Muscle of back (tissue), 11 donors: ENCODE results near the gene PSMB9. TPM values are rescaled to one million over a fixed set of nuclear protein-coding genes. Genes with fewer than 3 reads are reported as not detected.

Experiments
- DNase-seq, 3 donors: peaks; one replicate each; pipeline versions ENCODE4 v3.0.0 to v3.0.0-alpha.2; 2013
- polyA plus RNA-seq, 10 donors: library from polyadenylated mRNA; unstranded; fragments of 120-200 nt; gene quantifications; one replicate each; pipeline ENCODE4 v1.2.1, GENCODE V29; 2013; ENCODE audit not compliant: insufficient read length in 10 of 10

Gene PSMB9
- polyA plus RNA-seq, 10 donors = 2.9 to 8.8 (median 5.2) TPM

GRCh38 chr6:32894085-32895005, 40.4 kb downstream of the PSMB9 start:
- peak; percentile 93 to 98 (median 98) for DNase-seq

- peak in 1 of 3 donors; percentile 1 for DNase-seq
Measured at GRCh38 chr6:32895006-32895345, 41.0 kb downstream of the PSMB9 start.

- no peak for DNase-seq
Measured at GRCh38 chr6:32903952-32904351, 50.0 kb downstream of the PSMB9 start.

GRCh38 chr6:32905078-32905477, 51.1 kb downstream of the PSMB9 start:
- DNase-seq = no peak

- DNase-seq = peak in 1 of 3 donors; percentile 33
Measured at GRCh38 chr6:32906539-32906938, 52.5 kb downstream of the PSMB9 start.

GRCh38 chr6:32908897-32909296, 54.9 kb downstream of the PSMB9 start:
- no peak for DNase-seq

Other genes with a start within 250 kb of the PSMB9 start
- 1 to 10 TPM in 9 of 10 donors, under 1 TPM in 1; 0.89 to 6.0 (median 2.5) TPM for gene HLA-DQA1, start 216.8 kb upstream of the PSMB9 start, polyA plus RNA-seq
- 1 to 10 TPM in 9 of 10 donors, under 1 TPM in 1; 0.84 to 6.4 (median 2.3) TPM for gene HLA-DQB1, start 187.5 kb upstream of the PSMB9 start, polyA plus RNA-seq
- under 1 TPM in 6 of 10 donors, not detected in 4; 0.14 to 0.69 (median 0.53) TPM for gene HLA-DQA2, start 112.8 kb upstream of the PSMB9 start, polyA plus RNA-seq
- under 1 TPM in 6 of 10 donors, not detected in 4; 0.17 to 0.70 (median 0.32) TPM for gene HLA-DQB2, start 90.7 kb upstream of the PSMB9 start, polyA plus RNA-seq
- gene HLA-DOB, start 37.2 kb upstream of the PSMB9 start, polyA plus RNA-seq = under 1 TPM in 7 of 10 donors, not detected in 3; 0.15 to 0.61 (median 0.25) TPM
- gene TAP2, start 15.5 kb upstream of the PSMB9 start, polyA plus RNA-seq = 1 to 10 TPM; 3.5 to 8.5 (median 5.8) TPM
- 10 to 100 TPM; 12.0 to 20.3 (median 14.7) TPM for gene PSMB8, start 10.1 kb upstream of the PSMB9 start, polyA plus RNA-seq
- gene TAP1, start 488 bp upstream of the PSMB9 start, polyA plus RNA-seq = 10 to 100 TPM in 4 of 10 donors, 1 to 10 TPM in 6; 7.6 to 11.6 (median 9.9) TPM
- 1 to 10 TPM; 2.6 to 9.0 (median 4.8) TPM for gene HLA-DMB, start 86.8 kb downstream of the PSMB9 start, polyA plus RNA-seq
- gene HLA-DMA, start 98.9 kb downstream of the PSMB9 start, polyA plus RNA-seq = 10 to 100 TPM in 2 of 10 donors, 1 to 10 TPM in 8; 2.0 to 19.2 (median 5.0) TPM
- 100 to 1,000 TPM; 138 to 187 (median 160) TPM for gene BRD2, start 114.4 kb downstream of the PSMB9 start, polyA plus RNA-seq
- gene HLA-DOA, start 155.4 kb downstream of the PSMB9 start, polyA plus RNA-seq = 1 to 10 TPM; 1.3 to 7.6 (median 3.3) TPM
- 10 to 100 TPM in 9 of 10 donors, 1 to 10 TPM in 1; 8.1 to 21.8 (median 13.4) TPM for gene HLA-DPA1, start 219.5 kb downstream of the PSMB9 start, polyA plus RNA-seq
- gene HLA-DPB1, start 221.8 kb downstream of the PSMB9 start, polyA plus RNA-seq = 10 to 100 TPM in 4 of 10 donors, 1 to 10 TPM in 6; 4.8 to 15.4 (median 7.8) TPM